COLO829 (cell line): ENCODE measurements around the gene SEMA6A.

ENCODE experiments used
- DNase-seq: peaks from one replicate; pipeline ENCODE4 v3.0.0; 2012; ENCODE audit warnings: low spot score

The SEMA6A gene

GRCh38 chr5:116577064-116577788, 2.6 kb upstream of the SEMA6A start:
- no peak for DNase-seq

DNA sequence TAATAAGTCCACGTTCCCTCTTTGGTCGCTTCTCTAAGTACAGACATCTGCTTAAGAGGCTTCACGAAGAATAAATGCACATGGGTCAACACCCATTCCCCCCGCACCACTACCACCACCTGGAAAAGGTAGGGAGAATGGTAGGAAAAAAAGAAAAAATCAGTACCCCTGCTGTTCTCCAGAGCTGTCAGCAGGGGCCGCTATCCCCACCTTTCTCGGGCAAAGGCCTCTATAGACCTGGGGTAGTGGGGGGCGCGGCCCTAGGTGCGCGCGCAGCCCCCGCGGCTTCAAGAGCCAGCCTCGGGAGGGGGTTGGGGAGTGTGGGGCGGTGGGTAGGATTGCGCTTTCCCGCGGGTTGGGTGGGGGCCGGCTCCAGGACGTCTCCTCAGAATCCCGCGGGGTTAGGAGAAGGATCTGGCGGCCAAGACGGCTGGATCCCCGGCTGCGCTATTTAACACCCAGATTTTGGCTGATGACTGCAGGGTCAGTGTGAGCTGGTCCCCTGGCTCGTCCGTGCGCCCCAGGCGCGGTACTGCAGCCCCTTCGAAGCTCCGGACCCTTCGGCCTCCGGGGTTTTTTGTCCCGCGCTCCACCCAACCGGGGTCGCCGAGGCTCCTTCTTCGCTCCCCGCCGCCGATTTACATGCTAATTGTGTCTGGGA, 1.6 kb upstream of the SEMA6A start:
- peak; percentile 51 for DNase-seq

DNA sequence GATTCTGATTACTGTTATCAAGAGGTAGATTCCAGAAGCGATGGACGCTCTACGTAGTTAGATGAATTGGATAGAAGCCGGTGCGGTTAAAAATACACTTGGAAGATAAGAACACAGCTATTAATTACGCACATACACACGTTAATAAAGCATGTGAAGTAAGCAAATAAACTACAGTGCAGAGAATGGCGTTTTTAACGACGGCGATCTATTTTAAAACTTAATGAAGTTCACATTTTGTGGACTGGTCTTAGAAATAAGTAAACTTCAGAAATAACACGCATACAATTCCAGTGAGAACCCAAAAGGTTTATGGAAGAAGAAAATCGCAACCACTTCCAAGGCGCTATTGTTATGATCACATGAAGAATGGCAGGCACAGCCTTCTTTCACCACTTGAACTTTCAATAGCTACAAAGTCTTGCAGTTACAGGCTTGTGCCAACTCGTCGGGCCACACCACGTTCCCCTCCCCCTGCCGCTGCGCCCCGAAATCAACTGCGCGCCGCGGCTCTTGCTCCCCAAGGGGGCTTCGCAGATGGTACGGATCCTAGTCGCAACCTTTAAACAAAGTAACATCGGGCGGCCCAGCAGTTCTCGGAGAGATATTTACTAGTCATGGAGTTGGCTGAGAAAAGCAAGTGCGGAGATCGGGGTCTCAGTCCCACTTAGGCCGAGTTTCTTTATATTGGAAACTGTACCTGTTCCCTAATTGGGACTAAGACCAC, 866 bp upstream of the SEMA6A start:
- DNase-seq, result no peak

DNA sequence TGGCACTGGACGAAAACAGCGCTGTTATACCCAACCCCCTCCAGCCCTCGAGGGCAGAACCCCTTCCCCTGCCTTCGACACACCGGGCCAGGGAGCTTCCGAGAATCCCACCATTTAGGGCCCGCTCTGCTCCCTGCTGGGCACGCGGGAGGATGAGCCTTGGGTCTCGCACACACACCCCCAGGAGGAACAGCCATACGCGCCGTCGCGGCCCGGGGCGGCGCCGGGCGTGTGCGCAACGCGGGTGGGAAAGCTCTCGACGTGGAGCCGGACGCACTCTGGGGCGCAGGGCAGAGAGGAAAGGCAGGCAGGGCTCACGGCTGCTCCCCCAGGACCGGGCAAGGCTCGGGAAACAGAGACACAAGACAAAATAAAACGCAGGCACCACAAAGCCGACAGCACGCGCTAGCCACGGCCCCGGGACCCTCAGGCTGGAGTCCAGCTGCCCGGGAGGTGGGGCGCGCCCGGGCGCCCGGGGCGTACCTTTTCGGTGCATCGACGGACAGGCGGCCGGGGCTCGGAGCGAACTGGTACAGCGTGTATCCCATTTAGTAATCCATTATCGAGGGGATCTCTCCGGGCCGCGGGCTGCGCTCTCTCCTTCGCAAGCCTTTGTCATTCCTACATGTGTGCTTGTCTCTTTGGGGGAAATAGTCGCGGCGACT, 789 bp downstream of the SEMA6A start:
- no peak for DNase-seq

- no peak for DNase-seq
These were observed 1.3 kb downstream of the SEMA6A start for GRCh38 chr5:116573279-116573701.

DNA sequence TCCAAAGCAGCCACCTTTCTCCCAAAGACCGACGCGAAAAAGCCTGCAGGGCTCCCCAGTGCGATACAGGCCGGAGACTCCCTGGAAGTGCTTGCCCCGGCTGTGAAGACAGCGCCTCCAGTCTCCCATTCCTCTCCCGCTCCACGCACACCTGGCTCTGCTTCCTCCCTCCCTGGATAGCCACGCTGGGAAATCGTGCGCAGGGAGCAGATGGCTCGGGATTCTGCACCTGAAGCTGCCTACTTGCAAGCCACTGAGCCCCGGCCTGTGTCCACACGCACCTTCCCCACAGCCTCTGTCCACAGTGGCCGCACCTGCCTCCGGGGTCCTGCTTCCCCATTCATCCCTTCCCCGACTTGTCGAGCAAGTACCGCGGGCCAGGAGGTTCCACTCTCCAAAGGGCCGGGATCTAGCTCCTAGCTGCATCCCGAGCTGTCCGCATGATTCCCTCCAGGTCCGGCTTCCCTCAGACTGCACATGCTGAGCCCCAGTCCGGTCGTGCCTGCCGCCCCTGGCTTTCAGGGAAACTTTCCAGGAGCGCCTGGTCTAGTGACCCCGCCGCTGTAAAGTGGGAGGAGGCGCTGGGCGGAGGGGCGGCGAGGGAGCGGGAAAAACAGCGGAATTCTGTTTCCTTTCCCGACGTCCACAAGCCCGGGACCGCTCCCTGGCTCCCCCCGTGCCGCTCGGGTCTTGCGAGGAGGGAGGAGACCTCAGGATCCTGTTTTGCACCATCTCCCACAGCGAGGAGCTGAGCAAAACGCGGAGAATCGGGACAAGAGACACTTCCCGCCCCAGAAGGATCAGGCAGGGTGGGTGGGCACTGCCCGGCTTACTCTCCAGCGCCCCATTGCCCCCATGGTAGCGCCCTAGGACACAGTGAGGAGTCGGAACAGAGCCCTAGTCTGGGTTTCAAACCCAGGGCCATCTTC, 2.0 kb downstream of the SEMA6A start:
- DNase-seq, result no peak

GRCh38 chr5:116571568-116572349, 2.9 kb downstream of the SEMA6A start:
- DNase-seq, result no peak

- DNase-seq, result no peak
These were observed 4.6 kb downstream of the SEMA6A start for GRCh38 chr5:116569999-116570398.

DNA sequence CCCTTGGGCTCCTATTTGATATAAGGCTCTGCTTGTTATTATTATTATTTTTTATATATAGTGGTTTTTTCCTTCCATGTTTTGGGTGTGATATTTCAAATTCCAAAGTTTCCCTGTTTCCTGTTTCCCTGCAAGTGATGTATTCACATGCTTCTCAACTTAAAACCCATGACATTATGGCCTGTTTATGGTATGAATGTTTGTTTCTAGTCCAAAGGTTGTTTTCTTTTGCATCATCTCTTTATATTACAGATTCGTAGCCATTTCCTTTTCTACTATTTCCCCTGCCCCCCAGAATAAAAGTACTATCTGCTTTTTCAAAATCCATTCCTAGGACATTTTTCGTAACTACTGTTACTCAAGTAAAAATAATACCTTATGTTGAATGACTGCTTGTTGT, 7.5 kb downstream of the SEMA6A start:
- no peak for DNase-seq

DNA sequence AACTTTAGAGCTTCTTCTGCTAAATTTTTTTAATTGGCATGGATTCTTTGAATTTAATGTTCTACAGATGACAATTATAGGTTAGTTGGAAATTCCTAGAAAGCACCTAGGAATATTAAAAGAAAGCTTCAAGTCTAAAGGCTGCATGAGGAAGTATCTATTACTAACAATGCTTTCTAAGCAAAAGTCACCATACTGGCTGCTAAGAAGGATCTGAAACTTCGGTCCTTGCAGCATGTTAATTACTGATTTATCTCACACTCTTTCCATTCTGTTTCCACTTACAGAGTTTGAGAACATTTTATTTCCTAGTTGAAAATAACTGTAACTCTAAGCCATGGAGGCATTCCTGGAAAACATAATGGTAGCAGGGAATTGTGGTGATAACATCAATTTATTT, 8.4 kb downstream of the SEMA6A start:
- no peak for DNase-seq

- no peak for DNase-seq
These were observed 9.7 kb downstream of the SEMA6A start for GRCh38 chr5:116564756-116565490.

GRCh38 chr5:116564312-116564711, 10.3 kb downstream of the SEMA6A start:
- DNase-seq, result no peak

GRCh38 chr5:116563736-116564308, 10.8 kb downstream of the SEMA6A start:
- DNase-seq, result no peak

GRCh38 chr5:116562669-116563068, 12.0 kb downstream of the SEMA6A start:
- DNase-seq, result no peak

DNA sequence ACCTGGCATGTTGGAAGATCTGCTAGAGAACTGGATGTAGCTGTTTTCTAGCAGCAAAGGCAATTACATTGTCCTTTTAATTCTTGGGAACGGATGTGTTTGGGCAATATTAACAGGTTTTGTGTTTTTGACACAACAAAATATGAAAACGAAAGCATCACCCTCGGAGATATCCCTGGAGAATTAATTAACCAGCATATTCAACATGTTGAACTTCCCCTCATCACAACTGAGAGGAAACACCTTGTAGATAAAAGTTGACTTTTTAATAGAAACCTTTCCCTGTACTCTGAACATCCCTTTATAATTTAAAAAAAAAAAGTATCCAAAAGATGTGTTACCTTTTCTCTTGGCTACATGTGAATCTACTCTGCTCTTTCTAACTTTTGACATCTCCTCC, 13.0 kb downstream of the SEMA6A start:
- no peak for DNase-seq

DNA sequence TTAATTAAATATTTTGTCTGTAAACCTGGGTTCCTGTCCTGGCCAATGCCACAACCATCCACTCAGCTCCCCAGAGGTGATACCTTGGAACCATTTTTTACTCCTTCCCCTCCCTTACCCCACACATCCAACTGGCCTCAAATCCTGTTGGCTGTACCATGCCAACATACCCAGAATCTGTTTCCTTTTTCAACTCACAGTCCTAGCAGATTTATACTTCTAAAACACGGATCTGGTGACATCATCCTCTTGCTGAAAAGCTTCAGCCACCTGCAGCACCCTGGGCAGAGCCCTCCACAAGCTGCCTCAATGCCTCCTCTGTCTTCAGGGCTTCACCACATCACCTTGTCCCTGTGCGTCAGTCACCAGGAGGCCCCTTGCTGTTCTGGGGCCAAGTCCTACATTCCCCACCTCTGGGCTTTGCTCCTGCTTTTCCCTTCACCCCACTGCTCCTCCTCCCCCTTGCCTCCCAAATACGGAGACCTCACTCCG, 14.9 kb downstream of the SEMA6A start:
- DNase-seq, result no peak

GRCh38 chr5:116559239-116559638, 15.4 kb downstream of the SEMA6A start:
- DNase-seq, result no peak

GRCh38 chr5:116557669-116558271, 16.9 kb downstream of the SEMA6A start:
- no peak for DNase-seq

- no peak for DNase-seq
These were observed 19.9 kb downstream of the SEMA6A start for GRCh38 chr5:116554764-116555163.
